GM19397 (cell line): ENCODE measurements around the gene GPR26.

Experiments used
- ATAC-seq: cut with Tn5 transposase; IDR thresholded peaks from one replicate; pipeline ENCODE4 v1.9.1; 2021; ENCODE audit warnings: mild to moderate bottlenecking, moderate library complexity; ENCODE audit not compliant: unreplicated experiment

Gene GPR26

GRCh38 chr10:123645615-123646014, 20.5 kb upstream of the GPR26 start:
- no peak for ATAC-seq

DNA sequence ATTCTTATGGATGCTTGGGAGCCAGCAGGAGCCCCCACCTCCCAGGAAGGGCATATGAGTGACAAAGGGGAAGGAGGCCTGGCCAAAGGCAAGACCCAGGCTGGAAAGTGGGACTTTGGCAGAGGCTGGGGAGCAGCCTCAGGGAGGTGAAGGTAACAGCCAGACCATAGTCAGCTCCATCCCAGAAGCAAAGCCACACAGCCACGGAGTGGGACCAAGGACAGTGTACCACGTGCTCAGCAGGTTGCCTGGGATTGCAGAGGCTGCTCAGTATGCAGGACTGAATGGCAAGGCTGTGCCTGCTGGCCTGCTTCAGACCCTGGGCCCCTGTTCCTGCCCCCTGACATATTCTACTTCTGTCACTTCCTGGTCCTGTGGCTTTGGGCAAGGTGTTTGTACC, 17.6 kb upstream of the GPR26 start:
- ATAC-seq = no peak

GRCh38 chr10:123649676-123650075, 16.5 kb upstream of the GPR26 start:
- ATAC-seq = no peak

DNA sequence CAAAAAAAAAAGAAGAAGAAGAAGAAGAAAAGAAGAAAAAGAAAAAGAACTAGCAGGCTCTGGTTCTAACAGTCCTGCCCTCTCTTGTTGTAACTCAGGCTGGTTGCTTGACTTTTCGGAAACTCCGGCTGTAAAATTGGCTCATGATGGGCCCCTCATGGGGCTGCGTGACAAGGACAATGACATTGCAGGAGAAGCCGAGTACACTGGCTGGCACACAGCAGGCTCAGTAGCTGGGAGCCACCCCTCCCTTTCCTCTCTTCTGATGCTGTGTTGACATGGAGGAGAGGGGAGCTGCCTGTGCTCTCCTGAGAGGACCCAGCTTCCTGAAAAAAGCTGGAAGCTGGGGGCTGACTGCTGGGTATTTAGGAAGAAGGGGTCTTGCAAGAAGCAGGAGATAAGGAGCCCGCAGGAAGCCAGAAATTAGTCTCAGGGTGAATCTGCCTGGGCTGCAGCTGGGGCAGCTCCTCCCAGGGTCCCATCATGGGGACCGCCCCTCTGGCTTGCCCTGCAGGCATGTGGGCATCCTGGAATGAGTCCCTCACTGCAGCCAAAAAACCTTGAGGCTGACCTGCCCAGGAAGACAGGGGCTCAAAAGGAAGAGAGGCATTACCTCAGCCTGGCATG, 14.6 kb upstream of the GPR26 start:
- ATAC-seq = no peak

- ATAC-seq = no peak
Measured at GRCh38 chr10:123655751-123656150, 10.4 kb upstream of the GPR26 start.

GRCh38 chr10:123663522-123663921, 2.6 kb upstream of the GPR26 start:
- no peak for ATAC-seq

DNA sequence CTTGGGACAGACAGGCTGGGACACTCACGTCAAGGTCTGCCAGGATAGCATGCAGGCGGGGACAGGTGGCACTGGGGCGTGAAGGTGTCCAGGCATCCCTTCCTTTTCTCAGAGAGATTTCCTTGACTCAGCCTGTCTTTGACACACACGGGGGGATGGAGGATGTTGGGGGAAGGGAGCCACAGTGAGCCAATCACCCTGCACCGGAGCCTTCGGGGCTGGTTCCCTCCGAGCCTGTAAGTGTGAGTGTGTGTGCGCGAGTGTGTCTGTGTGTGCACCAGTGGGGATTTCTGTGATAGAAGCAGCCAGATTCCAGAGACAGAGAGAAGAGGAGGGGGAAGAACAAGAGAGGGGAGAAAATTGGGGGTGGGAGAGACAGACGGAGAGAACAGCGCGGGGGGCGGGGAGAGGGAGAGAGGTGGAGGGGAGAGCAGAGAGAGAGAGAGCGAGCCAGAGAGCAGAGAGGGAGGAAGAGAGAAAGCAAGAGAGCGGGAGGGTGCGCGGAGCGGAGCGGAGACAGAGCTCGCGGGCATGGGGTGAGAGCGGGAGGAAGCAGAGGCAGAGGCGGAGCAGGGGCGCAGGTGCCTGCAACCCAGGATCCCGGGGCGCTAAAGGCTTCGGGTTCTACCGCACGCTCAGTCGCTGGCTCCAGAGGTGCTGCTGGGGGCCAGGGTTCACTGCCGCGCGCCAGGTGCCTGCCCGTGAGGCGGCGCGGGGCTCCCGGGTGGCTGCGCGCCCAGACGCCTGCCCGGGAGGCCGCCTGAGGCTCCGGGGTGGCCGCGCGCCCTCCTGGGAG, 466 bp upstream of the GPR26 start:
- no peak for ATAC-seq

- no peak for ATAC-seq
Measured at GRCh38 chr10:123669886-123670285, 3.7 kb downstream of the GPR26 start.

DNA sequence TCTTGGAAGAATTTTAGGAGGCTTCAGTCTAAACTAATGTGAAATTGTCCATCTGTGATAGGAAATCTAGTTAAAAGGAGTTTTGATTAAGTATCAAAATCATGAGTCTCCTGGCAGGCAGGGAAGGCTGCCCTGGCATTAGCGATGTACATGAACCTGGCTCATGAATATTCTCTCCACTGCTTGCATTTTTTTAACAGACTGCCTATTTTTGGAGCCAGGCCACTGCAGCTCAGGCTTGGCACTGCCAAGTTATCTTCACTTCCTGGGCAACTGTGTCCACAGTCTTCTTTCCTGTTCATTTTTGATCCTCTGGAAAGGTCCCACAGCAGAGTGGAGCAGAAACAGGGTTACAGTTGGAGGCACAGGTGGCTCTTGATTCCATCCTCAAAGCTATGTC, 7.0 kb downstream of the GPR26 start:
- no peak for ATAC-seq

DNA sequence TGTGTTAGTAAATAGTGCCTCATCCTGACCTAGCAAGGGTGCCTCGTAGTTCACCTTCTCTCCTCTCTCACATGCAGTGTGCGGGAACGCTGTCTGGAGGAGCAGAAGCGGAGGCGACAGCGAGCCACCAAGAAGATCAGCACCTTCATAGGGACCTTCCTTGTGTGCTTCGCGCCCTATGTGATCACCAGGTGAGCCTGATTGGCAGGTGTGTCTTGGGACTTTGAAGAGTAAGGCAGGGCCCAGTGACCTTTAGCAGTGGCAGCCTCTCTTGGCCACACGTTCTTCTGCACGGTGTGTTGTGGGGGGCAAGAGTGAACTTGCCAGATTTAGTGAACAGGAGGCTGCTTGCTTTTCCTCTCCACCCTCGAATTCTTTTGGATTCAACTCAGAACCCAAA, 8.6 kb downstream of the GPR26 start:
- no peak for ATAC-seq

GRCh38 chr10:123675811-123676210, 9.7 kb downstream of the GPR26 start:
- no peak for ATAC-seq

DNA sequence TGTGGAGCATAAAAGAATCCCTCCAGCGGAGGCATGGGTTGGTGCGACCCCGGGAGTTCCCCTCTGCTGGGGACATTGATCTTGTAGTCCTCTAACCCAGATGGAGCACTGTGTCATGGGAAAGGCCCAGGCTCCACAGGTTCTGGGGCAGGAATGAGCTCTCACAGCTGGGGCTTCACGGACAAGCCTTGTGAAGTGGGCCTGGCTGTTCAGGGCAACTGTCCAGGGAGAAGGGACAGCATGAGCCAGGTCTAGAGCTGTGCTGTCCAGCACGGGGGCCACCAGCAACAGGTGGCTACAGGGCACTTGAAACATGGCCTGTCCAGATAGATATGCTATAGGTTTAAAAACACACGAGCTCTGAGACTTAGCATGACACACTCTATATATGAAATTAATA, 11.4 kb downstream of the GPR26 start:
- ATAC-seq = no peak

- no peak for ATAC-seq
Measured at GRCh38 chr10:123678376-123678775, 12.2 kb downstream of the GPR26 start.

DNA sequence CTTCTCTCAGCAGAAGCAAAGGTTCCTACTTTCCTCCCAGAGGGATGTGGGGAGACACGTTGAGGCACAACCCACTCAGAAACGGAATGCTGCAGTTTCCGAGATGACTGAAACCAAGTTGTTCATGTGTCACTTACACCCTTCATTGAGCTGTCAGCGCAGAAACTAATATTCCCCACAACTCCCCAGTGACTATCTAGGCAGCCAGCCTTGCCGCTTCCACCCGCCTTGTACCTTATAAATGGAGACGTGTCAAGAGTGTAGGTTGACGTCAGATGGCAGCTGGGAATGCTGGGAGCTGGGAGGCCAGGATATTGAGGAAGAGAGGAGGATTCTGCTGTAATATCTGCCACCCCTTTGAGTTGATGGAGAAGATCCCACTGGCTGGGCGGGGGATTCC, 15.1 kb downstream of the GPR26 start:
- ATAC-seq = no peak

DNA sequence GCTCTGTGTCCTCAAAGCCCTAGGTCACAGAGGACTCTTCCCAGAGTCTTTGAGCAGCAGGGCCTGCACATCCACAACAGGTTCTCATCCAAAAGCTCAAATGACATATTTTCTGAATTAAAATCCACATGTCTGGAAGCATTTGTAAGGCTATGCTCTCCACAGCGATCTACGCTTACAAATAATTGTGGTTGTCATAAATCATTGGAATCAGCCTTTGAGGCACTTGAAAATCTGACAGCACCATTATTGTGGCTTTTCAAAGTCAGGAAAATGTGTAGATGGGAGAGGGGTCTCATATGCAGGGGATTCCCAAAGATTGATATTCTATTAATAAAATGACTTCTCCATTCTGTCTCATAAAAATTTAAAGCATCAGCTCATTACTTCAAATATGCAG, 16.3 kb downstream of the GPR26 start:
- ATAC-seq = no peak

DNA sequence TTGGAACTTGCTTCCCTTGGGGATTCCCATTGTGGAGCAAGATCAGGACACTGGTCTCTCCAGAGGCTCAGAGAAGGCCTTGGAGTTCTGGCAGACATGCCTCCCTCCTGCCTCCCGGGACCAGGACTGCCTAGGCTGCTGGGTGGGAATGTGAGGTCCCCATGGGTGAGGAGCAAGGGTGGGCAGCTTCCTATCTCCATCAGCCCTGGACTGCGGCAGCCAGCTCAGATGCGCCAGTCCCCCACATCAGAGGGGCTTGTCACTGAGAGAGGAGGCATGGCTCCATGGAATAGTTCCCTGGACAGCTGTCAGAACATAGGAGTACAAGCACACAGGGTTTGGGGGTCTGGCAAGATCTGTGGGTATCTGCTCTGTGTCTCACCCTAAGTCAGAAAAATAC, 17.3 kb downstream of the GPR26 start:
- ATAC-seq = no peak

DNA sequence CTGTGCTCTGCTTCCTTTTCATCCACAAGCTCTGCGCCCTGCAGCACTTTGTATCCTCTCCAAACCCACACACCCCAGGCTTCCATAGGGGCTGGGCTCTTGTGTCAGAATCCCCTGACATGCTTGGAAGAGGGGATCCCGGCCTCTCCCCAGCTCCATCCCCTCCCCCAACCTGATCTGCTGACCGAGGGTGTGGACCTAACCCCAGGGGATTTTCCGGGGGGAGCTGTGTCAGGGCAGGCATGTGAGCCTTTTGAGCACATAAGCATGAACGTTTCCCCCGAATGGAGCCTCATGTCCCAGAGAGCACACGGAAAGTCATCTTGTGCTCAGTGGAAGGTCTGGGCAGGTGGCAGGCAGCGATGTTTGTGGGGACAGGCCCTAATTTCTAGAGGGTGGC, 17.7 kb downstream of the GPR26 start:
- no peak for ATAC-seq

- ATAC-seq = no peak
Measured at GRCh38 chr10:123685260-123685659, 19.1 kb downstream of the GPR26 start.

DNA sequence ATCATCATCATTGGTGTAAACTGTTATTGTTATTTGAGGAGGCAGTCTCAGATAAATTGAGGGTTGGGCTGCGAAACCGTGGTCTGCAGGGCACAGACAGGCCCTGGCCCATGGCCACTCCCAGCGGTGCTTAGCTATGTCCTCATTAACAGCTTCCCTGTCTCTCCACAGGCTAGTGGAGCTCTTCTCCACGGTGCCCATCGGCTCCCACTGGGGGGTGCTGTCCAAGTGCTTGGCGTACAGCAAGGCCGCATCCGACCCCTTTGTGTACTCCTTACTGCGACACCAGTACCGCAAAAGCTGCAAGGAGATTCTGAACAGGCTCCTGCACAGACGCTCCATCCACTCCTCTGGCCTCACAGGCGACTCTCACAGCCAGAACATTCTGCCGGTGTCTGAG, 21.6 kb downstream of the GPR26 start:
- ATAC-seq = no peak

DNA sequence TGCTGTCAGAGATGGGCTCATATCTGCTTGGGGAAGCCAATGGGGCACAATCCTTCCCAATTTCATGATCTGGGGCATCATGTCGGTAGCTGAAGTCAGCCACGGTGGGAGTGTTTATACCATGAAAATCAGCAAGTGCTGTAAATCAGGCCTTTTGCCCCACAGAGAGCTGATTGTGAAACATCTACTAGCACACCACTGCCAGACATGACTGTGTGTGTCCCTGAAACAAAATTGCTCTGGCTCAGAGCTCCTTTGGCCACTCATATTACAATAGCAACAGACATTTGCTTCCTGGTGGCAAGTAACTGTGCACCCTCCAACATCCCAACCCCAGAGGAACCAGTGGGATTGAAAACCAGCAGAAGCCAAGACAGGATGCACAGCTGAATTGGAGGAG, 23.7 kb downstream of the GPR26 start:
- no peak for ATAC-seq

DNA sequence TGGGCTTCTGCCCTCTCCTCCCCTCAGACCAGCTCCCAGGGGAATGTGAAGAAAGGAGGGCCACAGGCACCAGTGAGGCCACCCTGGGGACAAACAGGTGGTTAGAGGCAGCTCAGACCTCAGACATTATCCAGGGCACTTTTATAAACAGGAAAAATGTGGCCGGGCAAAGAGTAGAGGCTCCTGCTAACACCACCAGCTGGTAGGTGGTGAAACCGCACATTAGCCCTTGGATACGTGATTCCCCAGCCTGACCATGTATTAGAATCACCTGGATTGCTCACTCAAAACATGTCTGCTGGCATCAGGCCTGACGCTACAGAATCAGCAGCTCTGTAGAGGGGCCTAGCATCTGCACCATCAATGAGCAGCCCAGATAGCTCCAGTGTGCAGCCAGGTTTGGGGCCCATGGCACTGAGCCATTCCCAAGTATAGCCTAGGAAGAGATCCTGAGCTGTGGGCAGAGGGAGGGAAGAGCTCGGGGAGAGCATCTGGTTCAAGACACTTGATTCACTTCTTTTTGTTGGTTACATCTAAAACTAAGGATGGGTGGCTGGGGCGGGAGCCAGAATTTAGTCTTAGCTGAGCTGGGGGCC, 37.1 kb downstream of the GPR26 start:
- ATAC-seq = no peak

DNA sequence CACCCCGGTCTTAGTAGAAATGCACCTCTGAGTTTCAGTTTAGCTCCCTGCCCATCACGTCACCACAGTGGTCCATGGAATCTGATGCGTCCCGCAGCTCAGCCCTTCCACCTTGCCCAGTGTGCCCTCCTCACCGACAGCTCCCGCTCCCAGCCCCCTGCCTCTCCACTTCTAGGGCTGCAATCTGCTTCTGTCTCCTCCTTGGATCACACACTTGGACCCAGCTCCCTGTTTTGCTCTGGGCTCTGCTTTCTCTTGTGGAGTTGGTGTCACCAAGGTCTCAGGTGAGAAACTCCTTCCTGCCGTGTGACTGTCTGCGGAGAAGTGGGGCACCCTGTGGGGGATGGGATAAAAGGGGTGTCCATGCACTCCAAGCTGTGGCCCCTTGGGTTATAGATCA, 37.9 kb downstream of the GPR26 start:
- no peak for ATAC-seq
